Calu3 (cell line): ENCODE data around the gene AKAP12. TPM values are rescaled to one million over a fixed set of nuclear protein-coding genes. Genes with fewer than 3 reads are reported as not detected.

Experiments used
- BruUV-seq: library from RNA; stranded (reverse); fragments of 400-500 nt; replicated peaks from 2 replicates; lab custom pipeline; 2021; lab: Mats Ljungman, UMichigan
- CTCF ChIA-PET: fragments of 300-600 bp; sonication (Branson Sonifier 250); formaldehyde crosslinking; loops from one replicate; lab custom pipeline; 2022; ENCODE audit warnings: antibody characterized with exemption; lab: Charles Lee
- DNase-seq: peaks from one replicate; pipeline ENCODE4 v3.0.0; 2022
- H3K27ac Mint-ChIP-seq: one replicate; pipeline ENCODE4 v1.8.0; 2022; ENCODE audit warnings: mixed read lengths; ENCODE audit not compliant: unreplicated experiment
- H3K27me3 Mint-ChIP-seq: one replicate; pipeline ENCODE4 v1.8.0; 2022; ENCODE audit warnings: mixed read lengths; ENCODE audit not compliant: unreplicated experiment
- H3K36me3 Mint-ChIP-seq: one replicate; pipeline ENCODE4 v1.8.0; 2022; ENCODE audit warnings: mild to moderate bottlenecking, moderate library complexity, mixed read lengths; ENCODE audit not compliant: insufficient read depth, unreplicated experiment
- H3K4me1 Mint-ChIP-seq: one replicate; pipeline ENCODE4 v1.8.0; 2022; ENCODE audit warnings: mild to moderate bottlenecking, low read depth, mixed read lengths; ENCODE audit not compliant: unreplicated experiment
- H3K4me3 Mint-ChIP-seq: one replicate; pipeline ENCODE4 v1.8.0; 2022; ENCODE audit warnings: mild to moderate bottlenecking, low read depth, moderate library complexity, mixed read lengths; ENCODE audit not compliant: unreplicated experiment
- H3K9me3 Mint-ChIP-seq: one replicate; pipeline ENCODE4 v1.8.0; 2022; ENCODE audit warnings: low read depth, mixed read lengths; ENCODE audit not compliant: unreplicated experiment
- intact Hi-C: fragments of 100-400 bp; cut with micrococcal nuclease; formaldehyde crosslinking; loops from one replicate; pipeline ENCODE4 v1.10.0; 2022; ENCODE audit not compliant: unreplicated experiment
- total RNA-seq: library from RNA; stranded (reverse); gene quantifications from 2 replicates; pipeline ENCODE4 v1.2.3, GENCODE V29; 2022
- TF ChIP-seq, protein P1 (sequence below): fragments of 200-600 bp; IDR thresholded peaks from one replicate; pipeline ENCODE4 v1.8.0; 2022; ENCODE audit warnings: antibody characterized with exemption; ENCODE audit not compliant: unreplicated experiment

AKAP12 gene
- total RNA-seq, 1 experiment from 2014 or later = 31.8 TPM

DNA sequence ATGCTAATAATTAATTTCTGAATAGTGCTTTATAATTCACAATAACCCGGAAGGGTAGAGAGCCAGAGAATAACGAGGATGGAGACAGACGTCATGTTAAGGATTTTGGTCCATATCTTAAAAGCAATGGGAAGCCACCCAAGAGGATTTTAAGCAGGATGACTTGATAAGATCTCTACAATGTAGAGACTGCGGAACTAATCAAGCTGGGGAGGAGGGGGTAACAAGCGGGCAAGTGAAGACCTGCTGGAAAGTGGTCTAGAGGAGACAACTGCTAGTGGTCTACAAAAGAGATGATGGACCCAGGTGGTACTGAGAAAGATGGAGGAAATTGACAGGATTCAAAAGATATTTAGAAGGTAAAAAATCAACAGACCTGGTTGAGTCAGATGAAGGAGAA, 144.4 kb downstream of the AKAP12 start:
- CTCF ChIA-PET = no interaction called here
- Mint-ChIP-seq H3K27ac (no peak overlapping the region), H3K27me3 (no peaks in the 10 kb centered on the region), H3K4me1 (peaks cover 23% of the 10 kb centered on the region), H3K4me3 (no peak overlapping the region), H3K9me3 (no peaks in the 10 kb centered on the region), H3K36me3 (peaks cover 12% of the 10 kb centered on the region)
- intact Hi-C loops = no loop called here
- TF ChIP-seq, protein P1, sequence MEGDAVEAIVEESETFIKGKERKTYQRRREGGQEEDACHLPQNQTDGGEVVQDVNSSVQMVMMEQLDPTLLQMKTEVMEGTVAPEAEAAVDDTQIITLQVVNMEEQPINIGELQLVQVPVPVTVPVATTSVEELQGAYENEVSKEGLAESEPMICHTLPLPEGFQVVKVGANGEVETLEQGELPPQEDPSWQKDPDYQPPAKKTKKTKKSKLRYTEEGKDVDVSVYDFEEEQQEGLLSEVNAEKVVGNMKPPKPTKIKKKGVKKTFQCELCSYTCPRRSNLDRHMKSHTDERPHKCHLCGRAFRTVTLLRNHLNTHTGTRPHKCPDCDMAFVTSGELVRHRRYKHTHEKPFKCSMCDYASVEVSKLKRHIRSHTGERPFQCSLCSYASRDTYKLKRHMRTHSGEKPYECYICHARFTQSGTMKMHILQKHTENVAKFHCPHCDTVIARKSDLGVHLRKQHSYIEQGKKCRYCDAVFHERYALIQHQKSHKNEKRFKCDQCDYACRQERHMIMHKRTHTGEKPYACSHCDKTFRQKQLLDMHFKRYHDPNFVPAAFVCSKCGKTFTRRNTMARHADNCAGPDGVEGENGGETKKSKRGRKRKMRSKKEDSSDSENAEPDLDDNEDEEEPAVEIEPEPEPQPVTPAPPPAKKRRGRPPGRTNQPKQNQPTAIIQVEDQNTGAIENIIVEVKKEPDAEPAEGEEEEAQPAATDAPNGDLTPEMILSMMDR = no peak
- no peak for DNase-seq
- no TSS peak for BruUV-seq

DNA sequence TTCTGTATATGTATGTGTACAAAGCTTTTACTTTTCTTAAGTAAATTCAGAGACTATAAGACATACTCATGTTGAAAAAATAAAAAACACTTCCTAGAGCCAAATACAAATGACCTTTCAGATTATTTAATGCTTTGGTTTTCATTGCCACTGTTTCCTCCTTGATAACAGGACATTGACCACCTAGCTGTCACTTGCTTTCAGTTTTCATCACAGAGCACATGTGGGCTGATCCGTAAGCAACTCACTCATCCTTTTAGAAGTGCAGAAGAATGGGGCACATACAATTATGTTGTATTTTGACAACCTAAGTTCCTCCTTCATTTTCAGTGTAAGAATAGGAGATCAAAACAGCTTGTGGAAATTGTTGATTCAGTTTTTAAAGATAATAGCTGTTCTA, 145.4 kb downstream of the AKAP12 start:
- peaks cover 22% of the 10 kb centered on the region for H3K36me3 Mint-ChIP-seq
- peaks cover 20% of the 10 kb centered on the region for H3K4me1 Mint-ChIP-seq
- no peak for DNase-seq
- H3K4me3 Mint-ChIP-seq = no peak overlapping the region
- intact Hi-C loops = no loop called here
- CTCF ChIA-PET = no interaction called here
- H3K9me3 Mint-ChIP-seq = no peaks in the 10 kb centered on the region
- TF ChIP-seq, protein P1 = no peak
- H3K27ac Mint-ChIP-seq = no peak overlapping the region
- no TSS peak for BruUV-seq
- no peaks in the 10 kb centered on the region for H3K27me3 Mint-ChIP-seq

DNA sequence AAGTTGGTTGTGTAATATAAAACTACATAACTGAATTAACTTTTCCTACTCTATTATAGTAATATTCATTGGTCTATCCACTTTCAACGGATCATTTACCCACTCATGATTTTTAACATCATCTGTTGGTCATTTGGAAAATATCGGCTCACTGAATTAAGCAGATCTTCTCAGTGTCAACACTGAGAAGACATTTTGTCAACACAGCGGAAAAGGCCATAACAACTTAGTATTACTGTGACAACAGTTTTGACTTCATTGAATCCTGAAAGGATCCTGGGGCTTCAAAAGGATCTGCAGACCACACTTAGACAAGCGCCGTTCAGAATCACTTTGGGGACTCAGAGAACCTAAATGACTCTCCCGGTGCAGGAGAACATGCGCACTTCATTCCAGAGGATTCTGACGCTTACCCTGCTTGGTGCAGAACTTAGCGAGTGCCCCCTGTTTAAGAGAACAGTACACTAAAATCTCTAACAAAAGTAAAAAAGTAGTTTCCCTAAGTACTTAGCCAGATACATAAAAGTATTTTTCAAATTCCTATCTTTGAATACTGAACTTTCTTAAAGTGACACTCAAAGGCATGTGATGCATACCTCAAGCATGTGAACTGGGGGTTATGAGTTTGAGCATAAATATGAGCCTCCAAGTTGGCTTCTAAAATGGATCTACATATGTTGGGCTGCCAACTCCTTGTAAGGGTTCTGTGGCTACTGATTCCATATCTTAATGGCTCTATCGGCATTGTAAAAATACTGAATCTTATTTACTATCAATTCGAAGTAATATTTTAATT, 147.6 kb downstream of the AKAP12 start:
- DNase-seq = no peak
- Mint-ChIP-seq H3K4me3 (no peak overlapping the region), H3K27ac (no peak overlapping the region), H3K4me1 (peaks cover 8% of the 10 kb centered on the region), H3K36me3 (peaks cover 39% of the 10 kb centered on the region), H3K27me3 (no peaks in the 10 kb centered on the region), H3K9me3 (no peaks in the 10 kb centered on the region)
- TF ChIP-seq, protein P1 = no peak
- BruUV-seq = no TSS peak
- CTCF ChIA-PET = interaction anchor here (1.0 kb wide), 1 partner anchor 10 kb away, joined by 4 read pairs; no protein-coding TSS in a partner anchor
- intact Hi-C loops = no loop called here

DNA sequence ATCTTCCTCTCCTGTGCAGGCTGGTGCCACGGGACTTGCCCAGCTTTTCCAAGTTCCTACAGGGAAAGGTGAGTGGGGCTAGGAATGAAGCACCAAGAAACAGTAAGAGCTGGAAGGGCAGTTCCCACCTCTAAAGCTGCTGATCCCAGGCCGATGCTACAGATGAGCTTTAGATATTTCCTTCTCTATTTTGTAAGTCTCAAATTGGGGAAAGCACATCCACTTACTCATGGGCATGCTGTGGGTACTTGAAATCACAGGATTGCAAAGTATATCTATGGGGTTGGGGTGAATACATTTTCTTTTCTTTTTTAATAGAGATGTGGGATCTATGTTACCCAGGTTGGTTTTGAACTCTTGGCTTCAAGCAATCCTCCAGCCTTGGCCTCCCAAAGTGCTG, 148.5 kb downstream of the AKAP12 start:
- BruUV-seq = no TSS peak
- H3K4me1 Mint-ChIP-seq = peaks cover 14% of the 10 kb centered on the region
- intact Hi-C loops = no loop called here
- peaks cover 41% of the 10 kb centered on the region for H3K36me3 Mint-ChIP-seq
- H3K27me3 Mint-ChIP-seq = no peaks in the 10 kb centered on the region
- no peaks in the 10 kb centered on the region for H3K9me3 Mint-ChIP-seq
- no peak for DNase-seq
- no peak overlapping the region for H3K4me3 Mint-ChIP-seq
- TF ChIP-seq, protein P1 = no peak
- H3K27ac Mint-ChIP-seq = no peak overlapping the region
- CTCF ChIA-PET = interaction anchor here (1.0 kb wide), 1 partner anchor 9 kb away, joined by 4 read pairs; no protein-coding TSS in a partner anchor
